Adrenal gland (tissue), 12 donors: ENCODE results near the gene TOGARAM1. TPM values are rescaled to one million over a fixed set of nuclear protein-coding genes. Genes with fewer than 3 reads are reported as not detected.

ENCODE experiments used
- DNase-seq, 7 donors: peaks; one replicate each; pipeline ENCODE4 v3.0.0-alpha.2; 2019 to 2020
- H3K27ac ChIP-seq, 5 donors: fragments of 200-600 bp; sonication (generic) in 4 of 5; 1 replicate in 3 of 5; 2 replicates in 2 of 5; pipeline versions ENCODE4 v1.5.1 to v1.8.0; 2016 to 2020; ENCODE audit warnings: mild to moderate bottlenecking in 1 of 5
- H3K27me3 ChIP-seq: fragments of 200-600 bp; 2 replicates; pipeline ENCODE4 v1.8.0; 2021
- H3K36me3 ChIP-seq, 2 donors: fragments of 200-600 bp; replicated peaks in 1 of 2; 1 replicate in 1 of 2; 2 replicates in 1 of 2; pipeline versions ENCODE4 v1.5.1 to v1.8.0; 2018 to 2022
- H3K4me1 ChIP-seq, 2 donors: fragments of 200-600 bp; replicated peaks in 1 of 2; 1 replicate in 1 of 2; 2 replicates in 1 of 2; pipeline versions ENCODE4 v1.5.1 to v1.8.0; 2018 to 2021
- H3K4me3 ChIP-seq, 4 donors: fragments of 200-600 bp; sonication (generic) in 3 of 4; one replicate each; pipeline ENCODE4 v1.5.1; 2016 to 2018
- H3K9me3 ChIP-seq, 3 donors: fragments of 200-600 bp; sonication (generic) in 1 of 3; replicated peaks in 1 of 3; 1 replicate in 2 of 3; 2 replicates in 1 of 3; pipeline versions ENCODE4 v1.5.1 to v1.8.0; 2016 to 2021
- CTCF ChIP-seq, 6 experiments: fragments of 450-650 bp in 4 of 6; fragments of 200-600 bp in 2 of 6; sonication (generic) in 1 of 6; IDR thresholded peaks; 1 replicate in 5 of 6; 2 replicates in 1 of 6; pipeline versions ENCODE4 v1.5.1 to v1.8.0; 2016 to 2021; ENCODE audit warnings: antibody characterized with exemption in 6 of 6, mild to moderate bottlenecking in 2 of 6, moderate library complexity in 1 of 6
- POLR2A ChIP-seq, 2 donors: fragments of 450-650 bp; IDR thresholded peaks; one replicate each; pipeline ENCODE4 v1.6.1; 2017; ENCODE audit warnings: antibody characterized with exemption in 2 of 2, mild to moderate bottlenecking in 2 of 2, moderate library complexity in 1 of 2
- WGBS, 4 donors: extraction: QIAGEN DNeasy Blood & Tissue Kit in 2 of 4; methylation state at CpG; one replicate each; pipeline versions ENCODE4 v1.1.5 to v1.1.7; 2013 to 2017; 5-methylcytosine and 5-hydroxymethylcytosine counted together
- intact Hi-C, 2 donors: fragments of 100-400 bp; cut with DNase I; formaldehyde crosslinking; loops; one replicate each; pipeline versions ENCODE4 v1.14.1 to v1.15.0; 2022 to 2023
- polyA plus RNA-seq, 3 donors: library from polyadenylated mRNA; stranded (reverse); fragments of 200-250 nt in 2 of 3; fragments of 350-450 nt in 1 of 3; fragmentation: Illumina TruSeq in 1 of 3; extraction: RNeasy Lipid Tissue Mini Kit (QIAGEN cat#74804) in 1 of 3; gene quantifications; one replicate each; pipeline ENCODE4 v1.2.3, GENCODE V29; 2013 to 2014
- total RNA-seq, 9 donors: library from RNA; depleted of rRNA in 4 of 9; stranded (reverse); fragments of >200 nt in 4 of 9; fragments of 120-200 nt in 1 of 9; fragmentation: NEBNext Ultra II Directional in 1 of 9; extraction: Animal tissue kit (Norgen Biotek cat#: 25700) in 1 of 9; gene quantifications; one replicate each; pipeline versions ENCODE4 v1.1.0 to v1.2.4, GENCODE V29; 2013 to 2023
- donor health status: healthy with polysubstance abuse.
- donor health status: Bipolar disorder and iron deficiency.
- donor health status: DM: yes; HTN: yes; CAD: no.
- donor health status: DM: no; HTN: no; CAD: no.
- donor health status: DM: no; HTN: no; CAD: no.
- donor health status: DM: yes; HTN: yes; CAD: no.

Gene TOGARAM1
- total and polyA plus RNA-seq, 12 donors: 4.2 to 42.0 (median 19.1) TPM

- DNase-seq: no peak
- intact Hi-C loops: no loop called here
- no peak overlapping the region for H3K4me3 ChIP-seq
- no peaks in the 10 kb centered on the region for H3K9me3 ChIP-seq
- no peaks in the 10 kb centered on the region for H3K36me3 ChIP-seq
- TF ChIP-seq CTCF (IDR thresholded peaks at IDR 0.05) (no peak), POLR2A (IDR thresholded peaks at IDR 0.05) (no peak)
- WGBS, 4 donors: 90 to 100% (median 95%) methylated on average over 2 of the region's 2 CpGs
- no peaks in the 10 kb centered on the region for H3K4me1 ChIP-seq
- H3K27ac ChIP-seq: no peak overlapping the region
- H3K27me3 ChIP-seq: no peaks in the 10 kb centered on the region
Measured at GRCh38 chr14:44951051-44951450, 10.9 kb upstream of the TOGARAM1 start.

- Histone ChIP-seq H3K4me3 (no peak overlapping the region), H3K27me3 (no peaks in the 10 kb centered on the region), H3K4me1 (peaks cover 0 to 5% of the 10 kb centered on the region in 2 donors), H3K36me3 (no peaks in the 10 kb centered on the region), H3K27ac (no peak overlapping the region), H3K9me3 (no peaks in the 10 kb centered on the region)
- intact Hi-C loops: no loop called here
- DNase-seq: no peak
- 91 to 93% (median 92%) methylated on average over 4 of the region's 4 CpGs for WGBS, 4 donors
- TF ChIP-seq POLR2A (IDR thresholded peaks at IDR 0.05) (no peak), CTCF (IDR thresholded peaks at IDR 0.05) (no peak)
Measured at GRCh38 chr14:44952391-44953110, 9.4 kb upstream of the TOGARAM1 start.

- Histone ChIP-seq H3K27me3 (no peaks in the 10 kb centered on the region), H3K27ac (no peak overlapping the region), H3K36me3 (no peaks in the 10 kb centered on the region), H3K4me3 (no peak overlapping the region), H3K9me3 (no peaks in the 10 kb centered on the region), H3K4me1 (peaks cover 0 to 27% of the 10 kb centered on the region in 2 donors)
- 93 to 98% (median 94%) methylated on average over 3 of the region's 3 CpGs for WGBS, 4 donors
- intact Hi-C loops: no loop called here
- DNase-seq: no peak
- TF ChIP-seq CTCF (IDR thresholded peaks at IDR 0.05): no peak
- TF ChIP-seq POLR2A (IDR thresholded peaks at IDR 0.05): no peak
Measured at GRCh38 chr14:44954750-44955149, 7.2 kb upstream of the TOGARAM1 start.

GRCh38 chr14:44955528-44955927 lies 6.5 kb upstream of the TOGARAM1 start:
- Histone ChIP-seq H3K4me3 (no peak overlapping the region), H3K9me3 (no peaks in the 10 kb centered on the region), H3K27me3 (no peaks in the 10 kb centered on the region), H3K27ac (no peak overlapping the region), H3K36me3 (no peaks in the 10 kb centered on the region), H3K4me1 (peaks cover 0 to 34% of the 10 kb centered on the region in 2 donors)
- WGBS, 4 donors: 71 to 87% (median 82%) methylated on average over 3 of the region's 3 CpGs
- intact Hi-C loops: no loop called here
- no peak for TF ChIP-seq POLR2A (IDR thresholded peaks at IDR 0.05)
- TF ChIP-seq CTCF (IDR thresholded peaks at IDR 0.05): no peak
- DNase-seq: no peak
